Thyroid gland (tissue), 4 donors: ENCODE results near the gene PSMD6.

Source experiments
- POLR2A ChIP-seq, 2 donors: fragments of 450-650 bp; IDR thresholded peaks; one replicate each; pipeline ENCODE4 v1.6.1; 2017; ENCODE audit warnings: antibody characterized with exemption in 2 of 2, mild to moderate bottlenecking in 2 of 2, moderate library complexity in 1 of 2
- TF ChIP-seq, protein P1 (sequence below), 6 experiments: fragments of 200-600 bp in 3 of 6; fragments of 450-650 bp in 3 of 6; sonication (generic) in 3 of 6; IDR thresholded peaks; one replicate each; pipeline ENCODE4 v1.5.1; 2016 to 2019; ENCODE audit warnings: antibody characterized with exemption in 6 of 6, mild to moderate bottlenecking in 2 of 6, inconsistent platforms in 1 of 6, moderate library complexity in 1 of 6

DNA sequence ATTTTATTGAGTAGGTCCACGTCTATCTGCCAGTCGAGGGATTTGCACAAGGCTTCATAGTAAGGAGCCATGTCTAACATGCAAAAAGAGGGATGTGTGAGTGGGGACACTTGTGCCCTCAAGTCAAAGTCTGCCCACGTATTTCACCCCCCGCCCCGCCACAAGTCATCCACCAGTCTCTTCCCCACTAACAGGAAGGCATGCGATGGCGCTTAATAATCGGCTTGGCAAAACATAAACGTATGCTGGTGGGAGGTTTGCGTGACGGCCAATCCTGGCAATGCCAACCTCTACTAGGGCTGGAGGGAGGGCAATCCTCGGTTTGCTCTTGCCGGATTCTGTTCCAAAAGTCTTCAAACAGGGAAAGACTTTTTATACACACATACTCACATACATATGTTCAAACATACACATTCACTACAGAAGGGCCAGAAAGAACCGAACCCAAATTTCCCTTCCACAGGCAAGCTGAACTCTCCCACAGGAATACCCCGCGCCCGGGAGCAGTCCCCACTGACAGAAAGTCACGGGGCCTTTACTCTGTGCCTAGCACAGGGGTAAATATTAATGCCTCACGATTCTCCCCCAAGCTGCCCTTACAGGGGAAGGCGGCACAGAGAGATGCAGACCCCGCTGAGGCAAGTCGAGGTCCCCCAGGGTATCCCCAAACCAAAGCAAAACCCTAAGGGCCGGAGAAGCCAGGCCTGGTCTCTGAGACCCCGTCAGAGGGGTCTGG lies 675 bp downstream of the PSMD6 start:
- TF ChIP-seq POLR2A (IDR thresholded peaks at IDR 0.05), result no peak
- TF ChIP-seq, protein P1, sequence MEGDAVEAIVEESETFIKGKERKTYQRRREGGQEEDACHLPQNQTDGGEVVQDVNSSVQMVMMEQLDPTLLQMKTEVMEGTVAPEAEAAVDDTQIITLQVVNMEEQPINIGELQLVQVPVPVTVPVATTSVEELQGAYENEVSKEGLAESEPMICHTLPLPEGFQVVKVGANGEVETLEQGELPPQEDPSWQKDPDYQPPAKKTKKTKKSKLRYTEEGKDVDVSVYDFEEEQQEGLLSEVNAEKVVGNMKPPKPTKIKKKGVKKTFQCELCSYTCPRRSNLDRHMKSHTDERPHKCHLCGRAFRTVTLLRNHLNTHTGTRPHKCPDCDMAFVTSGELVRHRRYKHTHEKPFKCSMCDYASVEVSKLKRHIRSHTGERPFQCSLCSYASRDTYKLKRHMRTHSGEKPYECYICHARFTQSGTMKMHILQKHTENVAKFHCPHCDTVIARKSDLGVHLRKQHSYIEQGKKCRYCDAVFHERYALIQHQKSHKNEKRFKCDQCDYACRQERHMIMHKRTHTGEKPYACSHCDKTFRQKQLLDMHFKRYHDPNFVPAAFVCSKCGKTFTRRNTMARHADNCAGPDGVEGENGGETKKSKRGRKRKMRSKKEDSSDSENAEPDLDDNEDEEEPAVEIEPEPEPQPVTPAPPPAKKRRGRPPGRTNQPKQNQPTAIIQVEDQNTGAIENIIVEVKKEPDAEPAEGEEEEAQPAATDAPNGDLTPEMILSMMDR (IDR thresholded peaks at IDR 0.05), result no peak
